Measurements from ENCODE around the gene ACD.
A peak's percentile ranks its signal among the peaks of the same experiment; 100 is the strongest.

The ACD gene

DNA sequence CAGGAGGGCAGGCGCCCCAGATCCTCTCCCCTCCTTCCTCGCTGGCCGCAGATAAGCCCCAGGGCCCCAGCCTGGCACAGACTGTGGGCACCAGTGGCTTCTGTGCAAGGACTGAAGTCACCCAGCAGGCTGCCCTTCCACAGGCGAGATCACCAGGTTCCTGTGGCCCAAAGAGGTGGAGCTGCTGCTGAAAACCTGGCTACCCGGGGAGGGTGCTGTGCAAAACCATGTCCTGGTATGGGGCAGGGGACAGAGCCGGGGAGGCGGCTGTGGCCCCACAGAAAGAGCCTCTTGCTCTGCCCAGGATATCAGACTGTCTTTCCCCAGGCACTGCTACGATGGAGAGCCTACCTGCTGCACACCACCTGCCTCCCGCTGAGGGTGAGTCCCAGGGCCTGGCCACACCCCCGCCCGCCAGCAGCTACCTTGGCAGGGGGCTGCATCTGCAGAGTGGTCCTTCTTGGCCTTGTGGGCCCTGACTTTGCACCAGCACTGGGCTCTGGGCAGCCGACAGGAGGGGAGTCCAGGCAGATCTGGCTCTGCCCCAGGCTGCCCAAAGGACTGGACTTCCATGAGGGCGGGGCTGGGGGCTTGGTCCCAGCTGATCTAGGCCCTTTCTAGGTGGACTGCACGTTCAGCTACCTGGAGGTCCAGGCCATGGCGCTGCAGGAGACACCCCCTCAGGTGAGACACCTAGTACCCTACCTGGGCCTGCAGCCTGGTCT is 14.5 kb downstream of the ACD start:
- peak; percentile 42 for DNase-seq

- no peak for DNase-seq
These were observed 16.0 kb downstream of the ACD start for GRCh38 chr16:67644038-67644437.

DNA sequence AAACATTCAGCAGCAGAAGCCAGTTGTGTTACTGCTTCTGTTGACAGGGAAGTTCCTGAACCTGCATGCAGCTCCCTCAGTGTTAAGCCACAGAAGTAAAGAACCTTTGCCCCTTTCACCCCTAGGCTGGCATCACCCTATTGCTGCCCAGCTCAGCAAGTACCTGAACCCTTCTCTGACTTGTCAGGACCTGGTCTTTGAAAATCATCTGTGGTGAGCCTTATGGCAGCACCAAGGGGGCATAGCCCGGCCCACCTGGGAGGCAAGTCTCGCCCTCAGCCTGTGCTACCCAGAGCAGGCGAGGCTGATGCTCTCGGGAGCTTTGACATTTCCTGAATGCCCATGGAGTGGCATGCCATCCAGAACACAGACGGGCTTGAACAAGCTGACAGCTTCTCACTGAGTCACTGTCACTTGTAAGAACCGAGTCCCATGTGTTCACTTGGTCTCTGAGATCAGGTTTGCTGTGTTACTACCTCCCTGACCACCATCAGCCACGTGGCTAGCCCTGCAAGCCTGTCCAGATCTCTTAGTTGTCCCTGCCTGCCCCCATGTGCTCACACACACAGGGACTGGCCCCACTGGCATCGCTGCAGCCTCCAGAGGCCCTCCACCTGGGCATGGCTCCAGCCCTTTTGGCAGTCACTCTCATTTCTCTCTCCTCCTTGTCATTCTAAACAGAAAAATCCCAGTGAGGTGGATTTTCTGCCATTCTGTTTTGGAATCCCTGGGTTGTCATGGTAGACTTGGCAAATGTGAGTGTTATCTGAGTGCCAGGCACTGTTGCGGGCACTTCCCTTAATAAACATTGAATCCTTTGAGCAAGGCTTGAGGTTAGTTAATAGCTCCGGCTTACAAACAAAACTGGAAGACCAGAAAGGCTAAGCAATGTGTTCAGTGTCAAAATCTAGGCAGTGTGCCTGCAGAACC is 18.0 kb downstream of the ACD start:
- DNase-seq: no peak

GRCh38 chr16:67637625-67638024 is 22.4 kb downstream of the ACD start:
- no peak for DNase-seq

GRCh38 chr16:67636713-67637112 is 23.3 kb downstream of the ACD start:
- no peak for DNase-seq

DNA sequence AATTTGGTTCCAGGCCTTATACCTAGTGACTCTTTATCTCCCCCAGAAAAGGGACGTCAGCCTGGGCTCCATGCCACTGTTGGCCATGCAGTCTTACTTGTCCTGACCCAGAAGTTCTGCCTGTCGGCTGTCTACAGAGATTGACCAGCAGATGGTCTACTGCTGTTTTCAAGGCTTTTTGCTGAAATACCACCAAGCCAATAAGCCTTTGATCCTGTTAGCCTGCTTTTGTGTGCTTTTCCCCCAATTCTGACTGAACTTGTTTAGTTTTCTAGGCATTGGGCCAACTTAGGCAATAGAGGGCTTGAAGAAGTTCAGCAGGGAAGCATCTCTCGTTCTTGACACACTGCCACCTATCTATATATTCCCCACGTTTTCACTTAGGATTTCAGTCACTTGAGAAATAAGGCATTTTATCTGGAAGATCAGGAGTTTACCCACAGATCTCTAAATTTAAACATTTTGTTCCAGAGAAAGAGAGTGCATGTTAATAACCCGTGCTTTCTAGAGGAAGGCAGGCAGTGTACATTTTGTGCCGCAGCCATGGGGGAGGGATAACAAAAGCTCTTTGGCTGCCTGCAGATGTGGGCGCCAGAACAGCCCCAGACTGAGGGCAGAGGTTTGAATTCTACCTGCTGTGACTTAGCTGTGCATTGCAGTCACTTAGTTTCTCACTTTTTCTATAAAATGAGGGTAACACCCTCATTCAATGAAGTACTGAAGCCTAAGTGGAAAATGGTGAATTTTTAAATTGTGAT is 27.5 kb downstream of the ACD start:
- DNase-seq: no peak

DNA sequence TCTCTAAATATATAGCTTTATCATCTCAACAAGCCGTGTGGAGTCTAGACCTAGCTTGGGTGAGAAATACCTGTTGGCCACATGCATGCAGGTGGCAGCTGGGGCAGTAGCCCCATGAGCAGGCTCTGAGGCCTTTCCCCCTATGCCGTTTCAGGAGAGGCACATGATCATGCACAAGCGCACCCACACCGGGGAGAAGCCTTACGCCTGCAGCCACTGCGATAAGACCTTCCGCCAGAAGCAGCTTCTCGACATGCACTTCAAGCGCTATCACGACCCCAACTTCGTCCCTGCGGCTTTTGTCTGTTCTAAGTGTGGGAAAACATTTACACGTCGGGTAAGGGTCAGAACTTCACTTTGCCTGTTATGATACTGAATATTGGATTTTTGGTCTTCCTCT is 31.8 kb downstream of the ACD start:
- no peak for DNase-seq

DNA sequence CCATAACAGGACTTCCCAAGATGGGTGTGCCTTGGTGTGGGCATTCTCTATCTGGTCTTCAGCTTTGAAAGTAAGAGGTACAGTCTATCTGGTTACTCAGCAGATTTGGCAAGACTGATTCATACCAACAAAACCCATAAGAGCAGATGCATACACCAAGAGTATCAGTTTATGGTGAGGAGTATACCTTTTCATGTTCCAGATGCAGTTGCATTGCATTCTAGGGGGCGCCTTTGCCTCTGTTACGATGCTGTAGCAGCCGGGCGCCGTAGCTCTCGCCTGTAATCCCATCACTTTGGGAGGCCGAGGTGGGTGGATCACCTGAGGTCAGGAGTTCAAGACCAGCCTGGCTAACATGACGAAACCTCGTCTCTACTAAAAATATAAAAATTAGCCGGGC is 46.3 kb downstream of the ACD start:
- peak; percentile 33 for DNase-seq

DNA sequence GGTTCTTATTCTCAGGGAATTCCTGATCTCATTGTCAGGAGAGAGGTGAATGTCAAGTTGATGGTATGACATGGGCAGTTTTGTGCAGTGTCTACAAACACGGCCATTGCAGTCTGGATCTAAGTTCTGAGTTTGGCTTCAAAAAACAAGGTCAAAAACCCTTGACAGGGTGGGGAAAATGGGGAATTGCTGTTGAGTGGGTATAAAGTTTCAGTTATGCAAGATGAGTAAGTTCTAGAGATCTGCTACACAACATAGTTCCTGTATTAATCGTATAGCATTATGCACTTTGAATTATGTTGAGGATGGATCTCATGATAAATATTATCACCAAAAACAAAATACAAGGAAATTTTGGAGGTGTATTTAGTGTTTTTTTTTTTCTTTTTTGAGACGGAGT is 51.7 kb downstream of the ACD start:
- no peak for DNase-seq

Data from hematopoietic multipotent progenitor cell treated with erythropoietin and hydrocortisone succinate and interleukin-3 and kit ligand, for 8 days (in vitro differentiated cells).